ENCODE measurements around the gene LMX1A.
A peak's percentile ranks its signal among the peaks of the same experiment; 100 is the strongest.

Gene LMX1A

DNA sequence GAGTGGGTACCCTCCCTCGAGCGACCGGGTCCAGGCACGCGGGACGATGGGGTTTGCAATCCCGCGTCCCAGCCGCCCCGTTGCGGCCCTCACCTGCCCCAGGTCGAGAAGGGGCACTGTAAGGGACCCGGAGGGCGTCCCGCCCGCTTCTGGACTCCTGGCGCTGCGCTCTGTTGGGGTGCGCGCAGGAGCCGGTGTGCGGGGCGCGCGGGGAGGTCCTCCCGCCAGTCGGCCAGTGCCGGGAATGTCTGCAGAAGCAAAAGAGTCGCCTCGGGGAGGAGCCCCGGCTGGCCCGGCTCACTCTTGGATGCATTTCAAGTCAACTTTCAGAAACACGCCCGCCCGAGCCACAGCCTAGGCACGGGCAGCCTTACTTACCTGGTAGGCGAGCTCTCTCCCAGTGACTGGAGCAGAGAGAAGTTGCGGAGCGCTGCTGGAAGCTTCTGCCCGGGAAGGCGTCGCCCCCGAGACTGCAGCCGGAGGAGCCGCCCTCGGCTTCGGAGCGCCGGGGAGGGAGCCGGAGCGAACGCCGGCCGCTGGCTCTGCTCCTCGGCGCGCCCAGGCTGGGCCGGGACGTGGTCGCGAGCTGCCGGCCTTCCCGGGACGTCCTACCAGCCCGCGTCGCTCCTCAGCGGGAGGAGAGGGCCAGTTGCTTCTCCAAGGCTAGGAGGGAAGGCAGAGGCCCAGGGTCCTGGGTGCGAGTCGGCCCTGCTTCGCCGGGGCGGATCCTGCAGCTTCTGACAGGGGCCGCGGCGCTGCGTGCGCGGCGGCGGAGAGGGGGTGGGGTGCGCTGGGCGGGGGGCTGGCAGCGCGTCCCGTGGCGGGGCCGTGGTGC, at the start of gene LMX1A:
Gene LMX1A (minus strand): TSS at position 739 of the 835 bp plus-strand sequence. CDS start 1,156 bp downstream, outside the sequence.
- TF ChIP-seq ZFX (IDR thresholded peaks at IDR 0.05; ENCODE audit: borderline replicate concordance) = no peak
- H3K27ac ChIP-seq = no peak within 1 kb of the TSS

DNA sequence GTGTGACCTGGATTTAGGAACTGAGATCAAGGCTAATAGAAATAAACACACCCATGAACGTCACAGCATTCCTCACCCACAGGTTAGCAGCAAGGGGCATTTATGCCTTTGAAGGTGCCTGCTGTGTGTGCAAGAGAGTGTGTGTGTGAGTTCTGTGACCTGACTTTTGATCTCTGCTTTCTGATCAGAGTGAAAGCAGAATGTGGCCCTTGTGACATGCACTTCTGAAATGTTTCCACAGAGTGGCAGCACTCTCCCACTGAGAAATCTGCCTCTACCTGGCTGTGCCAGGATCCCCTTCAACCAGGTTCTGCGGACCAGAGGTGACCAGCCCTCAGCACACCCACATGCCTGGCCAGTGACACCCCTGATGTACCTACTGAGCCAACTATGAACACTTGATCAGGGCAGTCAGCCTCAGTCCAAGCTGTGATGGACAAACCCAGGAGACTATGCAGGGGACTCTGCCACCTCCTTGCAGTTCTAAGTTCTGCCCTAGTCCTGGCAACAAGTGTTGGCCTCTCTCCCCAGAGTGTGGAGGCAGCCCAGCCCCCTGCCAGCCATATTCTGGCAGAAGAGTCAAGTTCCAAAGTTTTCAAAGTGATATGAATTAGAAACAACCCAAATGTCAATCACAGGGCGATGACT, 47.4 kb upstream of the LMX1A start:
- H3K27ac ChIP-seq = no peak overlapping the region
- no peak for TF ChIP-seq ZFX (IDR thresholded peaks at IDR 0.05; ENCODE audit: borderline replicate concordance)
- TF ChIP-seq, protein P1, sequence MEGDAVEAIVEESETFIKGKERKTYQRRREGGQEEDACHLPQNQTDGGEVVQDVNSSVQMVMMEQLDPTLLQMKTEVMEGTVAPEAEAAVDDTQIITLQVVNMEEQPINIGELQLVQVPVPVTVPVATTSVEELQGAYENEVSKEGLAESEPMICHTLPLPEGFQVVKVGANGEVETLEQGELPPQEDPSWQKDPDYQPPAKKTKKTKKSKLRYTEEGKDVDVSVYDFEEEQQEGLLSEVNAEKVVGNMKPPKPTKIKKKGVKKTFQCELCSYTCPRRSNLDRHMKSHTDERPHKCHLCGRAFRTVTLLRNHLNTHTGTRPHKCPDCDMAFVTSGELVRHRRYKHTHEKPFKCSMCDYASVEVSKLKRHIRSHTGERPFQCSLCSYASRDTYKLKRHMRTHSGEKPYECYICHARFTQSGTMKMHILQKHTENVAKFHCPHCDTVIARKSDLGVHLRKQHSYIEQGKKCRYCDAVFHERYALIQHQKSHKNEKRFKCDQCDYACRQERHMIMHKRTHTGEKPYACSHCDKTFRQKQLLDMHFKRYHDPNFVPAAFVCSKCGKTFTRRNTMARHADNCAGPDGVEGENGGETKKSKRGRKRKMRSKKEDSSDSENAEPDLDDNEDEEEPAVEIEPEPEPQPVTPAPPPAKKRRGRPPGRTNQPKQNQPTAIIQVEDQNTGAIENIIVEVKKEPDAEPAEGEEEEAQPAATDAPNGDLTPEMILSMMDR (IDR thresholded peaks at IDR 0.05) = peak; percentile 85

DNA sequence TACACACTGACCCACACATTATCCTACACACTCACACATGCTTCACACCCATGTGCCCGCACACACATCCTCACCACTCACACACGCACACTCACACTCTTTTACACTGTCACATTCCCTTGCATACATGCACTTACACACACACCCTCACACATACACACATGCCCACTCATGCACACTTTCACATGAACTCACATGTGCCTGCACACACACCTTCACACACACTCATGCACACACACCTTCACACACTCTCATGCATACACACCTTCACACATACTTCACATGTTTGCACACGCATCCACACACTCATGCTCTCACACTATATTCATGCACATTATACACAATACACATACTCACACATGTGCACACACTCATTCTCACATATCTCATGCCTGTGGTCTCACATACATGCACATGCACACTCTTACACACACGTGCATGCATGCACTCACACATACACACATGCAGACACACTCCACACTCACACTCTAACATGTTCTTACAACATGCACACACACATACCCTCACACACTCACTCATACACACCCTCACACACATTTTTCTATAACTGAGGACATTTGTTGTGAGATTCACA, 46.1 kb upstream of the LMX1A start:
- TF ChIP-seq, protein P1 (IDR thresholded peaks at IDR 0.05) = no peak
- no peak for TF ChIP-seq ZFX (IDR thresholded peaks at IDR 0.05; ENCODE audit: borderline replicate concordance)
- H3K27ac ChIP-seq = no peak overlapping the region

DNA sequence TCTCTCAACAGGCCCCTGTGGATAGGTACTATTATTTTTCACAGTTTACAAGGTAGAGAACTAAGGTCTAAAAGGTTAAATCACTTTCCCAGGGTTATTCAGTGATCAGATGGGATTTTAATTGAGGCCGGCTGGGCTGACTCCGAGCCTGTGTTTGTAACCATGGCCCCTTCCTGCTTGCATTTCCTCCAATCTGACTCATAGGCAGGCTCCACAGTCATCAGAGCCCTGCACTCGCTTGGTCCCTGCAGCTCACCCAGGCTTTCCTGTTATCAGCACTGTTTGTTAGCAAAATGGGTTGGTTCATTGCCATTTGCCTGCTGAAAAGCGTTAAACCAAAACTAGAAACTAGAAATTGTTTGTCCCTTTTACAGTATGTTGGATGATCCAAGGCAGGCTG, 41.4 kb upstream of the LMX1A start:
- no peak overlapping the region for H3K27ac ChIP-seq
- no peak for TF ChIP-seq ZFX (IDR thresholded peaks at IDR 0.05; ENCODE audit: borderline replicate concordance)
- TF ChIP-seq, protein P1 (IDR thresholded peaks at IDR 0.05) = no peak

DNA sequence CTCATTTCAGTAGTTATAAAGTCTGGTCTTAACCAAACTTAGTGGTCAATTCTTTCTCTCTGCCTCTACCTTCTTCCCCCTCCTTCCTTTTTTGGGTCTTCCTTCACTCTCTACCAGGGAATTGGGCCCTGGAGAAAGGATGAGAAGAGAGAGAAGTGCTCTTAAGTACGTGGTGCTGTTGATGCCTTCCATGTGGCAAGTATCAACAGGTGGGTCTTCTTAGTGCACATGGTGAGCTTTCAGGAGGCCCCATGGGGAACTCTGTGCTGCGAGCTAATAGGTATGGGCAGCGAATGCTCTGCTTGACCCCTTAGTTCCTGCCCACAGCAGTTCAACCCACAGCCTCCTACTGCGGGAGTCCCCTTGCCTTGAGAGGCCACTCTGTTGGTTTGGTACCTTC, 39.4 kb upstream of the LMX1A start:
- no peak for TF ChIP-seq ZFX (IDR thresholded peaks at IDR 0.05; ENCODE audit: borderline replicate concordance)
- TF ChIP-seq, protein P1 (IDR thresholded peaks at IDR 0.05) = no peak
- no peak overlapping the region for H3K27ac ChIP-seq

DNA sequence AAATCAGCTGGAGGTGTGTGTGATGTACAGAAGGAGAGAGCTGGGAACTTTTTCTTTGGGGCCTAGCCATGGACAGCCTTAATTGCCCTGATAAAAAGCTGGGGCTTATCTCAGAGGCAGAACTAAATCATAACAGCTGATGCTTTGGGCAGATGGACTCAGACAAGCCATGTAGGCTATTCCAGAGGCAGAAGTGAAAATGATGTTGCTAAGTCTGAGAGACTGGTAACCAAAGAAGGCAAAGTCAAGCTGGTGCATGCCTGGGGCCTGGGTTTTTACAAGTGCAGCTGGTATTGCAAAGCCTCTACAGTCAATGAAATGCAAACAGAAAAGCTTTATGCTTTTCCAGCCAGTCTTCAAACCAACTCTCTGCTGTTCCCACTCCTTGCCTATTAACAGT, 39.0 kb upstream of the LMX1A start:
- H3K27ac ChIP-seq = no peak overlapping the region
- TF ChIP-seq, protein P1 (IDR thresholded peaks at IDR 0.05) = no peak
- no peak for TF ChIP-seq ZFX (IDR thresholded peaks at IDR 0.05; ENCODE audit: borderline replicate concordance)

DNA sequence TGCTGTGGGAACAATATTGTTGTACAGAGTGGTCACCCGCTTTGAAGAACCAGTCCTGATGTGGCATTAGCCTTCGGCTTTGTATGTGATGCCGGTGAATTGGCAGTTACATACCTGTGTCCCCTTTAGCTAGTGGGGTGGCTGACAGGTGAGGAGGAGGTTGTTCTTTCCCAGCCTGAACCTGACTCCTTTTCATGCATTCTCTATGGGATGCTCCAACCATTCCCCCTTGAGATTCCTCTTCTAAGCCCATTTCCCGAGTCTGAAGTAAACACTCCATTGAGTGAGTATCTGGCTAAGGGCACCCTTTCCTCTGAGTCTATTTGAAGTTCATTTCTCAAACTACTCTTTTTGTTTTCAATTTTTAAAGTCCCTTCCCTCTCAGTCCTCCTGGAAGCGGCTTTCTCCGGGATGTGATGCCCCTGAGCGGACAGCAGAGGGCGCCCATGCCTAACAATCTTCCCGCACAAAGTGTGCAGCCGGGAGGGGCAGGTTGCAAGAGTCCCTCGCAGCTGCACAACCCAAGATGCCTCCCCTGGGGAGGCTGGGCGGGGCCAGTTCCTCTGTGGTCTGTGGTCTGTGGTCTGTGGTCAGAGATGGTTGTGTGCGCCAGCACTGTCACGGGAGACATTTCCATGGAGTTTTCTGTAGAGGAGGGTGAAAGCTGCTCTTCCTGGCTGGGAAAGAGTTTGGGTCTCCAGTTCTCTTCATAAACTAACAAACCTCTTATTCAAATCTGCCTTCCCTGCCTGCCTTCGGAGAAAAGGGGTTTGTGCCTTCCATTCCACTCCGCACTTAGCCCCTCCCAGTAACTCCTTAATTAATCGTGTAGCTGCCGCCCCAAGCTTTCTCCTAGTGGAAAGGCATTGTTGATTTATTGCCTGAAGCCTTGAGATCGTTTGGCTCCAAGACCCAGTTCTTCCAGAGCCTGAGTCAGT, 36.4 kb upstream of the LMX1A start:
- TF ChIP-seq, protein P1 (IDR thresholded peaks at IDR 0.05) = peak; percentile 99
- no peak for TF ChIP-seq ZFX (IDR thresholded peaks at IDR 0.05; ENCODE audit: borderline replicate concordance)
- no peak overlapping the region for H3K27ac ChIP-seq

Measured in 22Rv1 (cell line).